Stomach smooth muscle (tissue), 2 donors: ENCODE measurements around the gene ECE1.

Experiments
- H3K27ac ChIP-seq: one replicate; pipeline ENCODE4 v1.7.0; 2013; ENCODE audit warnings: mild to moderate bottlenecking, low read length, inconsistent platforms
- H3K27me3 ChIP-seq, 2 donors: one replicate each; pipeline ENCODE4 v1.7.0; 2013; ENCODE audit warnings: low read length in 2 of 2; ENCODE audit not compliant: insufficient read depth in 2 of 2, control insufficient read depth in 1 of 2
- H3K36me3 ChIP-seq, 2 donors: one replicate each; pipeline ENCODE4 v1.7.0; 2013; ENCODE audit warnings: low read length in 2 of 2; ENCODE audit not compliant: control insufficient read depth in 2 of 2, insufficient read depth in 2 of 2
- H3K4me1 ChIP-seq: one replicate; pipeline ENCODE4 v1.7.0; 2013; ENCODE audit warnings: low read length; ENCODE audit not compliant: control insufficient read depth, insufficient read depth
- H3K4me3 ChIP-seq, 2 donors: one replicate each; pipeline ENCODE4 v1.7.0; 2013; ENCODE audit warnings: low read length in 2 of 2
- H3K9ac ChIP-seq, 2 donors: one replicate each; pipeline ENCODE4 v1.7.0; 2013; ENCODE audit warnings: low read length in 2 of 2, mild to moderate bottlenecking in 1 of 2
- H3K9me3 ChIP-seq, 2 donors: one replicate each; pipeline ENCODE4 v1.7.0; 2013; ENCODE audit warnings: low read length in 2 of 2; ENCODE audit not compliant: control insufficient read depth in 2 of 2
- donor health status: healthy.
- donor health status: Pancreatic carcinoma.

ECE1 gene

GRCh38 chr1:21334214-21335087 is 44.2 kb upstream of the ECE1 start:
- peak overlapping the region; percentile 23 to 58 for H3K9ac ChIP-seq
- no peaks in the 10 kb centered on the region for H3K27me3 ChIP-seq
- H3K27ac ChIP-seq, result peak overlapping the region; percentile 74
- H3K4me1 ChIP-seq, result peaks cover 81% of the 10 kb centered on the region
- H3K36me3 ChIP-seq, result no peaks in the 10 kb centered on the region
- H3K4me3 ChIP-seq, result peak overlapping the region in 1 of 2 donors; percentile 67
- no peaks in the 10 kb centered on the region for H3K9me3 ChIP-seq

- Histone ChIP-seq H3K4me3 (peak overlapping the region in 1 of 2 donors; percentile 67), H3K9ac (no peak overlapping the region)
Observed at GRCh38 chr1:21333824-21334213, 43.6 kb upstream of the ECE1 start.

GRCh38 chr1:21332554-21333311 is 42.5 kb upstream of the ECE1 start:
- no peak overlapping the region for H3K4me3 ChIP-seq
- peak overlapping the region; percentile 62 for H3K27ac ChIP-seq
- peaks cover 64% of the 10 kb centered on the region for H3K4me1 ChIP-seq
- H3K9ac ChIP-seq, result no peak overlapping the region
- H3K27me3 ChIP-seq, result no peaks in the 10 kb centered on the region
- H3K9me3 ChIP-seq, result no peaks in the 10 kb centered on the region
- H3K36me3 ChIP-seq, result peaks cover 0 to 2% of the 10 kb centered on the region in 2 donors

More at GRCh38 chr1:21333824-21334213, 43.6 kb upstream of the ECE1 start:
- peaks cover 74% of the 10 kb centered on the region for H3K4me1 ChIP-seq
- H3K9me3 ChIP-seq, result no peaks in the 10 kb centered on the region
- no peaks in the 10 kb centered on the region for H3K36me3 ChIP-seq
- H3K27ac ChIP-seq, result peak overlapping the region; percentile 74
- H3K27me3 ChIP-seq, result no peaks in the 10 kb centered on the region

GRCh38 chr1:21331752-21332478 is 41.7 kb upstream of the ECE1 start:
- Histone ChIP-seq H3K9ac (peak overlapping the region; percentile 13 to 29), H3K4me1 (peaks cover 64% of the 10 kb centered on the region), H3K27ac (peak overlapping the region; percentile 62), H3K27me3 (no peaks in the 10 kb centered on the region), H3K4me3 (peak overlapping the region in 1 of 2 donors; percentile 22), H3K9me3 (no peaks in the 10 kb centered on the region), H3K36me3 (peaks cover 0 to 2% of the 10 kb centered on the region in 2 donors)

- Histone ChIP-seq H3K27ac (no peak overlapping the region), H3K36me3 (peaks cover 0 to 2% of the 10 kb centered on the region in 2 donors), H3K9ac (no peak overlapping the region), H3K4me3 (no peak overlapping the region), H3K27me3 (no peaks in the 10 kb centered on the region), H3K9me3 (no peaks in the 10 kb centered on the region), H3K4me1 (peaks cover 65% of the 10 kb centered on the region)
Observed at GRCh38 chr1:21330544-21330943, 40.3 kb upstream of the ECE1 start.

GRCh38 chr1:21329209-21329844 is 39.1 kb upstream of the ECE1 start:
- H3K4me3 ChIP-seq, result no peak overlapping the region
- H3K27ac ChIP-seq, result peak overlapping the region; percentile 11

GRCh38 chr1:21327566-21328323 is 37.5 kb upstream of the ECE1 start:
- Histone ChIP-seq H3K36me3 (peaks cover 0 to 2% of the 10 kb centered on the region in 2 donors), H3K4me3 (no peak overlapping the region), H3K4me1 (peaks cover 69% of the 10 kb centered on the region), H3K27ac (peak overlapping the region; percentile 86), H3K9ac (peak overlapping the region in 1 of 2 donors; percentile 33), H3K27me3 (no peaks in the 10 kb centered on the region), H3K9me3 (no peaks in the 10 kb centered on the region)

More at GRCh38 chr1:21329209-21329844, 39.1 kb upstream of the ECE1 start:
- no peaks in the 10 kb centered on the region for H3K27me3 ChIP-seq
- H3K4me1 ChIP-seq, result peaks cover 65% of the 10 kb centered on the region
- H3K9me3 ChIP-seq, result no peaks in the 10 kb centered on the region
- peak overlapping the region in 1 of 2 donors; percentile 42 for H3K9ac ChIP-seq
- H3K36me3 ChIP-seq, result peaks cover 0 to 2% of the 10 kb centered on the region in 2 donors

- H3K9ac ChIP-seq, result peak overlapping the region in 1 of 2 donors; percentile 33
- H3K9me3 ChIP-seq, result no peaks in the 10 kb centered on the region
- peaks cover 0 to 2% of the 10 kb centered on the region in 2 donors for H3K36me3 ChIP-seq
- peak overlapping the region; percentile 86 for H3K27ac ChIP-seq
- no peaks in the 10 kb centered on the region for H3K27me3 ChIP-seq
- peaks cover 72% of the 10 kb centered on the region for H3K4me1 ChIP-seq
- peak overlapping the region in 1 of 2 donors; percentile 29 for H3K4me3 ChIP-seq
Observed at GRCh38 chr1:21326861-21327344, 36.6 kb upstream of the ECE1 start.

GRCh38 chr1:21325731-21326387 is 35.6 kb upstream of the ECE1 start:
- Histone ChIP-seq H3K4me1 (peaks cover 71% of the 10 kb centered on the region), H3K27ac (peak overlapping the region; percentile 86), H3K27me3 (no peaks in the 10 kb centered on the region), H3K36me3 (peaks cover 0 to 2% of the 10 kb centered on the region in 2 donors), H3K9me3 (no peaks in the 10 kb centered on the region), H3K9ac (peak overlapping the region; percentile 33 to 58), H3K4me3 (peak overlapping the region; percentile 44 to 47)
